NT2/D1 (cell line): ENCODE results near the gene BBS10.

ENCODE experiments used
- SUZ12 ChIP-seq: IDR thresholded peaks from 2 replicates; pipeline ENCODE4 v1.6.1; 2011; ENCODE audit not compliant: insufficient read length, insufficient read depth; ENCODE audit errors: extremely low read depth
- YY1 ChIP-seq: IDR thresholded peaks from 2 replicates; pipeline ENCODE4 v1.6.1; 2011; ENCODE audit not compliant: insufficient read length, insufficient read depth

DNA sequence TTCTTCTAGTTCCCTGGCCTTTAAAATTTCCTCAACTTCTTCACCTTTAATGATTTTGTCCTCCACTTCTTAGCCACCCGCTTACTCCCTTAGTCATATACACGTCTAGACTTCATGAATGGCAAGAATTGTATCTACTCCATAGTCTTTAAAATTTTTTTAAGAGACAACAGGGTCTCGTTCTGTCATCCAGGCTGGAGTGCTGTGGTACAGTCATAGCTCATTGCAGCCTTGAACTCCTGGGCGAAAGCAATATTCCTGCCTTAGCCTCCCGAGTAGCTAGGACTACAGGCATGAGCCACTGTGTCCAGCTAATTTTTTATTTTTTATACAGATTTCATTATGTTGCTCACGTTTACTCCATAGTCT lies 47.9 kb downstream of the BBS10 start:
- no peak for TF ChIP-seq SUZ12
- TF ChIP-seq YY1: no peak
